ENCODE data around the gene CST6. TPM values are rescaled to one million over a fixed set of nuclear protein-coding genes. Genes with fewer than 3 reads are reported as not detected.

CST6 gene
- total and polyA plus RNA-seq, 2 experiments from 2014 or later: 4.2 to 8.3 TPM

DNA sequence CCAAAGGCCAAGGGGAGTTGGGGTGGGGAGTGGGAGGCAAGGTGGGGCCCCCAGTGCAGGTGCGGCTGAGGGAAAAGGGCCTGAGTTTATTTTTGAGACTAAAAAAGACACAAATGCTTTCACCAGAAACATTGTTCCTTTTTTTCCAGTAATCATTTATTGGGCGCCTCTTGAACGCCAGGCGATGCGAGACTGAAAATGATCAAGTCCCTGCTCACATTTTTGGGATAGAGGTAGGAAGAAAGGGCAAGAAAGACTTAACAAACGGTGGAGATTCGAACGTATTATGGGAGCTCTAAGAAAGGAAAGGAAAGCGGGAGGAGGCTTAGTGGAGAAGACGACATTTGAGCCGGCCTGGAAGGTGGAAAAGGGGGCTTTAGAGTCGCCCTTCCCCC, 39.6 kb downstream of the CST6 start (continued):
- TF ChIP-seq JUNB (IDR thresholded peaks at IDR 0.05; ENCODE audit: unreplicated experiment): no peak
- TF ChIP-seq ZNF331 (CRISPR knock-in tag; IDR thresholded peaks at IDR 0.05; ENCODE audit: low read depth): no peak

DNA sequence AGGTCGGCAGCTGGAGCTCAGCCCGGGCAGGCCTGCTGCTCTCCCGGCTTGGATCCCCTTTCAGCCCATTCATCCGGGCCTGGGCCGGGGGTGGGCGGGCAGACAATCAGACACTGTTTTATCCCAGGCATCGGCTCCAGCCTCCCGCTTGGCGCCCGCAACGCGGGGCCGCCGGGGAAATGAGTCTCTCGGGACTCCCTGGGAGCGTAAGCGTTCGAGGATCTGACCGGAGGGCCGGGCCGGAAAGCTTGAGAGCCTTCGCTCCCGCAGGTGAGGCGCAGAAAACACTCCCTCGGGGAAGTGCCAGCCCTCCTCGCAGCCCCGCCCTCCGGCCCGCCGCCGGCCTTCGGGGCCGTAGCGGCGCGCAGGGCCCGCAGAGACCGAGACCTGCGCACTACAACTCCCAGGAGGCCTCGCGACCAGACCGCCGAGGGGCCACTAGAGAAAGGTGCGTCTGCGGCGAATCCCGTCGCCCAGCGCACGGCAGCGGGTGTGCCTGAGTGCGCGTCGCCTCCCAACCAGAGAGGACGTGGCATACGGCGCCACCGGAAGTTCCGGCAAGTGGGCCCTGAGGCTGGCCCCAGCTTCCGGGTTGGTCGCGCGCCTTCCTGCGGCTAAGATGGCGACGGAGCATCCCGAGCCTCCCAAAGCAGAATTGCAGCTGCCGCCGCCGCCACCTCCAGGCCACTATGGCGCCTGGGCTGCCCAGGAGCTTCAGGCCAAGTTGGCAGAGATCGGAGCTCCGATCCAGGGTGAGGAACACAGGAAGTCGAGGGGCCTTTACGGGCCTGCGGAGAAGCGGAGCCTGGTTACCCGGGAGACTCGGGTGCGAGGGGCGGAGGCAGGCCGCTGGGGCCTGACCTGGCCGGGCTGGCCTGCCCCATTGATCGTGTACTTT, 40.2 kb downstream of the CST6 start, which contains the start of gene SF3B2:
SF3B2 (plus strand) TSS at position 599 of the 898 bp plus-strand sequence; CDS start at position 620, 21 bp downstream.
- DNase-seq (ENCODE audit: low spot score) (peak; percentile 98), ATAC-seq (peak; percentile 91)
- Mint-ChIP-seq H3K4me1 (peaks cover 34% of the 10 kb centered on the region), H3K36me3 (ENCODE audit: low read depth) (peaks cover 42% of the 10 kb centered on the region), H3K4me3 (peak within 1 kb of the TSS; percentile 98), H3K9me3 (no peaks in the 10 kb centered on the region; the same call in 2 of the 3 replicates), H3K27ac (peak within 1 kb of the TSS; percentile 98), H3K27me3 (ENCODE audit: insufficient read depth, low read depth, poor library complexity) (peaks cover 17% of the 10 kb centered on the region)
- H3K27me3 ChIP-seq (ENCODE audit: insufficient read depth): no peaks in the 10 kb centered on the region
- peak within 1 kb of the TSS; percentile 99 for H3K4me3 ChIP-seq
- H3K36me3 ChIP-seq (ENCODE audit: insufficient read depth): peaks cover 23% of the 10 kb centered on the region
- H2AFZ ChIP-seq: peak within 1 kb of the TSS; percentile 92
- H3K27ac ChIP-seq (ENCODE audit: low read depth): peak within 1 kb of the TSS; percentile 100
- peak within 1 kb of the TSS; percentile 99 for H3K4me2 ChIP-seq
- peaks cover 38% of the 10 kb centered on the region for H3K79me2 ChIP-seq (replicated peaks; ENCODE audit: insufficient read depth)
- H3K9me2 ChIP-seq (ENCODE audit: insufficient read depth): no peaks in the 10 kb centered on the region
- peaks cover 24% of the 10 kb centered on the region for H3K4me1 ChIP-seq (ENCODE audit: insufficient read depth)
- peaks cover 14% of the 10 kb centered on the region; the same call in 1 of the 2 replicates for H3F3A ChIP-seq (replicated peaks; ENCODE audit: low read depth)
- peaks cover 21% of the 10 kb centered on the region for H4K20me1 ChIP-seq (replicated peaks; ENCODE audit: insufficient read depth)
- TF ChIP-seq, protein P1, sequence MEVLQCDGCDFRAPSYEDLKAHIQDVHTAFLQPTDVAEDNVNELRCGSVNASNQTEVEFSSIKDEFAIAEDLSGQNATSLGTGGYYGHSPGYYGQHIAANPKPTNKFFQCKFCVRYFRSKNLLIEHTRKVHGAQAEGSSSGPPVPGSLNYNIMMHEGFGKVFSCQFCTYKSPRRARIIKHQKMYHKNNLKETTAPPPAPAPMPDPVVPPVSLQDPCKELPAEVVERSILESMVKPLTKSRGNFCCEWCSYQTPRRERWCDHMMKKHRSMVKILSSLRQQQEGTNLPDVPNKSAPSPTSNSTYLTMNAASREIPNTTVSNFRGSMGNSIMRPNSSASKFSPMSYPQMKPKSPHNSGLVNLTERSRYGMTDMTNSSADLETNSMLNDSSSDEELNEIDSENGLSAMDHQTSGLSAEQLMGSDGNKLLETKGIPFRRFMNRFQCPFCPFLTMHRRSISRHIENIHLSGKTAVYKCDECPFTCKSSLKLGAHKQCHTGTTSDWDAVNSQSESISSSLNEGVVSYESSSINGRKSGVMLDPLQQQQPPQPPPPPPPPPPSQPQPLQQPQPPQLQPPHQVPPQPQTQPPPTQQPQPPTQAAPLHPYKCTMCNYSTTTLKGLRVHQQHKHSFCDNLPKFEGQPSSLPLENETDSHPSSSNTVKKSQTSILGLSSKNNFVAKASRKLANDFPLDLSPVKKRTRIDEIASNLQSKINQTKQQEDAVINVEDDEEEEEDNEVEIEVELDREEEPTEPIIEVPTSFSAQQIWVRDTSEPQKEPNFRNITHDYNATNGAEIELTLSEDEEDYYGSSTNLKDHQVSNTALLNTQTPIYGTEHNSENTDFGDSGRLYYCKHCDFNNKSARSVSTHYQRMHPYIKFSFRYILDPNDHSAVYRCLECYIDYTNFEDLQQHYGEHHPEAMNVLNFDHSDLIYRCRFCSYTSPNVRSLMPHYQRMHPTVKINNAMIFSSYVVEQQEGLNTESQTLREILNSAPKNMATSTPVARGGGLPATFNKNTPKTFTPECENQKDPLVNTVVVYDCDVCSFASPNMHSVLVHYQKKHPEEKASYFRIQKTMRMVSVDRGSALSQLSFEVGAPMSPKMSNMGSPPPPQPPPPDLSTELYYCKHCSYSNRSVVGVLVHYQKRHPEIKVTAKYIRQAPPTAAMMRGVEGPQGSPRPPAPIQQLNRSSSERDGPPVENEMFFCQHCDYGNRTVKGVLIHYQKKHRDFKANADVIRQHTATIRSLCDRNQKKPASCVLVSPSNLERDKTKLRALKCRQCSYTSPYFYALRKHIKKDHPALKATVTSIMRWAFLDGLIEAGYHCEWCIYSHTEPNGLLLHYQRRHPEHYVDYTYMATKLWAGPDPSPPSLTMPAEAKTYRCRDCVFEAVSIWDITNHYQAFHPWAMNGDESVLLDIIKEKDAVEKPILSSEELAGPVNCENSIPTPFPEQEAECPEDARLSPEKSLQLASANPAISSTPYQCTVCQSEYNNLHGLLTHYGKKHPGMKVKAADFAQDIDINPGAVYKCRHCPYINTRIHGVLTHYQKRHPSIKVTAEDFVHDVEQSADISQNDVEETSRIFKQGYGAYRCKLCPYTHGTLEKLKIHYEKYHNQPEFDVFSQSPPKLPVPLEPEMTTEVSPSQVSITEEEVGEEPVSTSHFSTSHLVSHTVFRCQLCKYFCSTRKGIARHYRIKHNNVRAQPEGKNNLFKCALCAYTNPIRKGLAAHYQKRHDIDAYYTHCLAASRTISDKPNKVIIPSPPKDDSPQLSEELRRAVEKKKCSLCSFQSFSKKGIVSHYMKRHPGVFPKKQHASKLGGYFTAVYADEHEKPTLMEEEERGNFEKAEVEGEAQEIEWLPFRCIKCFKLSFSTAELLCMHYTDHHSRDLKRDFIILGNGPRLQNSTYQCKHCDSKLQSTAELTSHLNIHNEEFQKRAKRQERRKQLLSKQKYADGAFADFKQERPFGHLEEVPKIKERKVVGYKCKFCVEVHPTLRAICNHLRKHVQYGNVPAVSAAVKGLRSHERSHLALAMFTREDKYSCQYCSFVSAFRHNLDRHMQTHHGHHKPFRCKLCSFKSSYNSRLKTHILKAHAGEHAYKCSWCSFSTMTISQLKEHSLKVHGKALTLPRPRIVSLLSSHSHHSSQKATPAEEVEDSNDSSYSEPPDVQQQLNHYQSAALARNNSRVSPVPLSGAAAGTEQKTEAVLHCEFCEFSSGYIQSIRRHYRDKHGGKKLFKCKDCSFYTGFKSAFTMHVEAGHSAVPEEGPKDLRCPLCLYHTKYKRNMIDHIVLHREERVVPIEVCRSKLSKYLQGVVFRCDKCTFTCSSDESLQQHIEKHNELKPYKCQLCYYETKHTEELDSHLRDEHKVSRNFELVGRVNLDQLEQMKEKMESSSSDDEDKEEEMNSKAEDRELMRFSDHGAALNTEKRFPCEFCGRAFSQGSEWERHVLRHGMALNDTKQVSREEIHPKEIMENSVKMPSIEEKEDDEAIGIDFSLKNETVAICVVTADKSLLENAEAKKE (CRISPR knock-in tag; IDR thresholded peaks at IDR 0.05): no peak
- TF ChIP-seq STAT1 (IDR thresholded peaks at IDR 0.05; ENCODE audit: unreplicated experiment) (no peak), ZNF114 (CRISPR knock-in tag; IDR thresholded peaks at IDR 0.05) (no peak), ZNF331 (CRISPR knock-in tag; IDR thresholded peaks at IDR 0.05; ENCODE audit: low read depth) (no peak), POLR2AphosphoS5 (IDR thresholded peaks at IDR 0.05; ENCODE audit: low read depth) (peak; percentile 73), NANOG (IDR thresholded peaks at IDR 0.05; ENCODE audit: borderline replicate concordance) (no peak), EZH2phosphoT487 (IDR thresholded peaks at IDR 0.05; ENCODE audit: unreplicated experiment) (no peak), JUNB (IDR thresholded peaks at IDR 0.05; ENCODE audit: unreplicated experiment) (no peak), EZH2 (IDR thresholded peaks at IDR 0.05; ENCODE audit: low read depth, unreplicated experiment) (no peak), CREB1 (CRISPR knock-in tag; IDR thresholded peaks at IDR 0.05; ENCODE audit: low read depth) (peak; percentile 87)
- TF ChIP-seq, protein P2, sequence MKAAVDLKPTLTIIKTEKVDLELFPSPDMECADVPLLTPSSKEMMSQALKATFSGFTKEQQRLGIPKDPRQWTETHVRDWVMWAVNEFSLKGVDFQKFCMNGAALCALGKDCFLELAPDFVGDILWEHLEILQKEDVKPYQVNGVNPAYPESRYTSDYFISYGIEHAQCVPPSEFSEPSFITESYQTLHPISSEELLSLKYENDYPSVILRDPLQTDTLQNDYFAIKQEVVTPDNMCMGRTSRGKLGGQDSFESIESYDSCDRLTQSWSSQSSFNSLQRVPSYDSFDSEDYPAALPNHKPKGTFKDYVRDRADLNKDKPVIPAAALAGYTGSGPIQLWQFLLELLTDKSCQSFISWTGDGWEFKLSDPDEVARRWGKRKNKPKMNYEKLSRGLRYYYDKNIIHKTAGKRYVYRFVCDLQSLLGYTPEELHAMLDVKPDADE (IDR thresholded peaks at IDR 0.05): peak; percentile 89
- TF ChIP-seq, protein P3, sequence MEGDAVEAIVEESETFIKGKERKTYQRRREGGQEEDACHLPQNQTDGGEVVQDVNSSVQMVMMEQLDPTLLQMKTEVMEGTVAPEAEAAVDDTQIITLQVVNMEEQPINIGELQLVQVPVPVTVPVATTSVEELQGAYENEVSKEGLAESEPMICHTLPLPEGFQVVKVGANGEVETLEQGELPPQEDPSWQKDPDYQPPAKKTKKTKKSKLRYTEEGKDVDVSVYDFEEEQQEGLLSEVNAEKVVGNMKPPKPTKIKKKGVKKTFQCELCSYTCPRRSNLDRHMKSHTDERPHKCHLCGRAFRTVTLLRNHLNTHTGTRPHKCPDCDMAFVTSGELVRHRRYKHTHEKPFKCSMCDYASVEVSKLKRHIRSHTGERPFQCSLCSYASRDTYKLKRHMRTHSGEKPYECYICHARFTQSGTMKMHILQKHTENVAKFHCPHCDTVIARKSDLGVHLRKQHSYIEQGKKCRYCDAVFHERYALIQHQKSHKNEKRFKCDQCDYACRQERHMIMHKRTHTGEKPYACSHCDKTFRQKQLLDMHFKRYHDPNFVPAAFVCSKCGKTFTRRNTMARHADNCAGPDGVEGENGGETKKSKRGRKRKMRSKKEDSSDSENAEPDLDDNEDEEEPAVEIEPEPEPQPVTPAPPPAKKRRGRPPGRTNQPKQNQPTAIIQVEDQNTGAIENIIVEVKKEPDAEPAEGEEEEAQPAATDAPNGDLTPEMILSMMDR (conservative IDR thresholded peaks at IDR 0.05; ENCODE audit: low read depth in 2 of 2): no peak
